Colonic mucosa (tissue), 4 donors: ENCODE results near the gene RANBP17. TPM values are rescaled to one million over a fixed set of nuclear protein-coding genes. Genes with fewer than 3 reads are reported as not detected.

ENCODE experiments used
- DNase-seq: peaks from one replicate; pipeline ENCODE4 v3.0.0-alpha.2; 2020
- H3K27ac ChIP-seq: fragments of 200-600 bp; one replicate; pipeline ENCODE4 v1.8.0; 2021
- H3K27me3 ChIP-seq: fragments of 200-600 bp; one replicate; pipeline ENCODE4 v1.8.0; 2021
- H3K36me3 ChIP-seq: fragments of 200-600 bp; one replicate; pipeline ENCODE4 v1.8.0; 2021
- H3K4me1 ChIP-seq: fragments of 200-600 bp; one replicate; pipeline ENCODE4 v1.8.0; 2021; ENCODE audit warnings: mild to moderate bottlenecking
- H3K4me3 ChIP-seq: fragments of 200-600 bp; one replicate; pipeline ENCODE4 v1.8.0; 2021
- H3K9ac ChIP-seq, 2 donors: one replicate each; pipeline ENCODE4 v1.7.0; 2013; ENCODE audit warnings: control low read depth in 2 of 2, low read depth in 2 of 2, low read length in 2 of 2
- H3K9me3 ChIP-seq: fragments of 200-600 bp; one replicate; pipeline ENCODE4 v1.8.0; 2021
- CTCF ChIP-seq: fragments of 200-600 bp; IDR thresholded peaks from one replicate; pipeline ENCODE4 v1.8.0; 2022; ENCODE audit warnings: antibody characterized with exemption, mild to moderate bottlenecking
- intact Hi-C: fragments of 100-400 bp; cut with DNase I; formaldehyde crosslinking; loops from one replicate; pipeline ENCODE4 v1.14.1; 2022
- total RNA-seq, 2 donors: library from RNA; stranded (reverse); fragmentation: NEBNext Ultra II Directional in 1 of 2; extraction: Animal tissue kit (Norgen Biotek cat#: 25700) in 1 of 2; gene quantifications; one replicate each; pipeline ENCODE4 v1.2.1, GENCODE V29; 2021
- donor health status: healthy.
- donor health status: DM: no; HTN: no; CAD: no.
- donor health status: DM: no; HTN: no; CAD: no.

Gene RANBP17
- total RNA-seq, 2 donors from 2014 or later, result 7.9 to 9.4 TPM

- intact Hi-C loops, result no loop called here
- DNase-seq, result no peak
Observed at GRCh38 chr5:171115519-171115918, 253.7 kb downstream of the RANBP17 start.

DNA sequence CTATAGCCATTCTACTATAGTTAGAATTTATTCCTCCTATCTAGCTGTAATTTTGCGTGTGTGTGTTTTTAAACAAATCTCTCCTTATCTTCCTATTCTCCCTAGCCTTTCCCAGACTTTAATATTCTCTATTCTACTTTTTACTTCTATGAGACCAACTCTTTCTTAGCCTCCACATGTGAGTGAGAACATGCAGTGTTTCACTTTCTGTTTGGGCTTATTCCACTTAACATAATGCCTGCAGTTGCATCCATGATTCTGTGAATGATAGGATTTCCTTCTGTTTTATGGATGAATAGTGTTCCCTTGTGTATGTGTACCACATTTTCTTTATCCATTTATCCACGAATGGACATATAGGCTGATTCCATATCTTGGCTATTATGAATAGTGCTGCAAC, 254.9 kb downstream of the RANBP17 start:
- Histone ChIP-seq H3K36me3 (no peaks in the 10 kb centered on the region), H3K27ac (no peak overlapping the region), H3K9me3 (no peaks in the 10 kb centered on the region), H3K9ac (no peak overlapping the region), H3K27me3 (no peaks in the 10 kb centered on the region), H3K4me1 (no peaks in the 10 kb centered on the region), H3K4me3 (no peak overlapping the region)
- intact Hi-C loops, result no loop called here
- no peak for TF ChIP-seq CTCF
- no peak for DNase-seq

More at GRCh38 chr5:171115519-171115918, 253.7 kb downstream of the RANBP17 start:
- TF ChIP-seq CTCF, result no peak
- Histone ChIP-seq H3K36me3 (no peaks in the 10 kb centered on the region), H3K4me3 (no peak overlapping the region), H3K27me3 (no peaks in the 10 kb centered on the region), H3K9ac (no peak overlapping the region), H3K27ac (no peak overlapping the region), H3K9me3 (no peaks in the 10 kb centered on the region), H3K4me1 (no peaks in the 10 kb centered on the region)

GRCh38 chr5:171120986-171121622, 259.3 kb downstream of the RANBP17 start:
- H3K27ac ChIP-seq, result no peak overlapping the region
- DNase-seq, result no peak
- H3K4me3 ChIP-seq, result no peak overlapping the region
- intact Hi-C loops, result no loop called here
- H3K4me1 ChIP-seq, result no peaks in the 10 kb centered on the region
- no peaks in the 10 kb centered on the region for H3K36me3 ChIP-seq
- no peak for TF ChIP-seq CTCF
- H3K9me3 ChIP-seq, result no peaks in the 10 kb centered on the region
- H3K9ac ChIP-seq, result no peak overlapping the region
- no peaks in the 10 kb centered on the region for H3K27me3 ChIP-seq

DNA sequence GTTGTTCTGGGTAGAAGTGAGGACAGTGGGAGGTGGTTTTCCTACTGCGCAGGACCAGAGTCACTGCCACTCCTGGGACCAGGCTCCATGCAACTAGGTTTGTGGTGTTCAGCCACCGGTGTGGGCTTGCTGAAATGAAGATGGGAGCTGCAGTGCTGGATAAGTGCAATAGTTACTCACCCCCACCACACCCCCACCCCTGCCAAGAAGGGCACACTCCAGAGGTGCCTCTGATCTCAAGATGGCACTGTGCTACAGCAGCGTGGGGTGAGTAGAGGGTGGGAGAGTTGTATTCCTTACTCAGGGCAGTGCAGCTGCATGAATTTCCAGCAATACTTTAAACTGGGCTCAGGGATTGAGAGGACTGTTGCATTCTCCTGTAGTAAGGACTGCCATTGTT, 259.8 kb downstream of the RANBP17 start:
- DNase-seq, result no peak
- intact Hi-C loops, result no loop called here
- H3K9me3 ChIP-seq, result no peaks in the 10 kb centered on the region
- no peaks in the 10 kb centered on the region for H3K4me1 ChIP-seq
- H3K36me3 ChIP-seq, result no peaks in the 10 kb centered on the region
- H3K27ac ChIP-seq, result no peak overlapping the region
- no peak overlapping the region for H3K4me3 ChIP-seq
- H3K9ac ChIP-seq, result no peak overlapping the region
- TF ChIP-seq CTCF, result no peak
- H3K27me3 ChIP-seq, result no peaks in the 10 kb centered on the region

DNA sequence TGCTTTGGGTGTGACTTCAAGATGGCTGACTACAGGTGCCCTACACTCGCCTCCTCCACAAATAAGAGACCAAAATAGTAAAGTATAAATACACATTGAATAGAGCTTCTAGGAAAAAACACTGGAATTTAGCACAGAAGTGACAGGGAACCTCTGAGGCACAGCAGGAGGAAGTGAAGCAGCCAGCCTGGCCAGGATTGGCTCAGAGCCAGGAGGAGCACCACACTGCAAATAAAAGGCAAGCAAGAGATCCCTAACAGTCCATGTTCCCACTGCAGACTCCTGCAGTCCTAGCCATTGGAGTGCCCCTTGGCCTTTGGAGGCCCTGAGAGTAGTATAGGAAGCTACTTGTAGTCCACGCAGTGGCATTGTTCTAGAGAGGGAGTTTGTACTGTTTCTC, 260.6 kb downstream of the RANBP17 start:
- Histone ChIP-seq H3K4me3 (no peak overlapping the region), H3K9ac (no peak overlapping the region), H3K36me3 (no peaks in the 10 kb centered on the region), H3K4me1 (no peaks in the 10 kb centered on the region), H3K27ac (no peak overlapping the region), H3K9me3 (no peaks in the 10 kb centered on the region), H3K27me3 (no peaks in the 10 kb centered on the region)
- peak; percentile 25 for DNase-seq
- TF ChIP-seq CTCF, result no peak
- intact Hi-C loops, result no loop called here
